ENCODE measurements around the gene NELFCD. TPM values are rescaled to one million over a fixed set of nuclear protein-coding genes. Genes with fewer than 3 reads are reported as not detected.

NELFCD gene
- total and polyA plus RNA-seq, 2 donors from 2014 or later, result 50.2 to 63.4 TPM

GRCh38 chr20:58970146-58970545 lies 10.9 kb upstream of the NELFCD start:
- DNase-seq (no peak), FAIRE-seq (no peak)
- no peaks in the 10 kb centered on the region for H3K27me3 ChIP-seq (ENCODE audit: control insufficient read depth, insufficient read depth, low read length)
- intact Hi-C loops (cut with DNase I), result no loop called here
- TF ChIP-seq, protein P1, sequence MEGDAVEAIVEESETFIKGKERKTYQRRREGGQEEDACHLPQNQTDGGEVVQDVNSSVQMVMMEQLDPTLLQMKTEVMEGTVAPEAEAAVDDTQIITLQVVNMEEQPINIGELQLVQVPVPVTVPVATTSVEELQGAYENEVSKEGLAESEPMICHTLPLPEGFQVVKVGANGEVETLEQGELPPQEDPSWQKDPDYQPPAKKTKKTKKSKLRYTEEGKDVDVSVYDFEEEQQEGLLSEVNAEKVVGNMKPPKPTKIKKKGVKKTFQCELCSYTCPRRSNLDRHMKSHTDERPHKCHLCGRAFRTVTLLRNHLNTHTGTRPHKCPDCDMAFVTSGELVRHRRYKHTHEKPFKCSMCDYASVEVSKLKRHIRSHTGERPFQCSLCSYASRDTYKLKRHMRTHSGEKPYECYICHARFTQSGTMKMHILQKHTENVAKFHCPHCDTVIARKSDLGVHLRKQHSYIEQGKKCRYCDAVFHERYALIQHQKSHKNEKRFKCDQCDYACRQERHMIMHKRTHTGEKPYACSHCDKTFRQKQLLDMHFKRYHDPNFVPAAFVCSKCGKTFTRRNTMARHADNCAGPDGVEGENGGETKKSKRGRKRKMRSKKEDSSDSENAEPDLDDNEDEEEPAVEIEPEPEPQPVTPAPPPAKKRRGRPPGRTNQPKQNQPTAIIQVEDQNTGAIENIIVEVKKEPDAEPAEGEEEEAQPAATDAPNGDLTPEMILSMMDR (IDR thresholded peaks at IDR 0.05; ENCODE audit: borderline replicate concordance, extremely low read depth, insufficient read depth), result no peak
- no peak overlapping the region for H3K9ac ChIP-seq (ENCODE audit: low read length in 3 of 3)
- peaks cover 0 to 5% (median 0%) of the 10 kb centered on the region in 3 donors for H3K9me3 ChIP-seq (ENCODE audit: control insufficient read depth in 2 of 3, insufficient read depth in 1 of 3, low read length in 3 of 3)
- no peaks in the 10 kb centered on the region for H3K36me3 ChIP-seq (ENCODE audit: control insufficient read depth in 2 of 3, insufficient read depth in 3 of 3, low read length in 3 of 3)
- no peak overlapping the region for H3K4me3 ChIP-seq (ENCODE audit: low read length in 3 of 3)
- no peak overlapping the region for H3K27ac ChIP-seq (ENCODE audit: low read depth in 2 of 2, low read length in 2 of 2)
- H3K4me1 ChIP-seq (ENCODE audit: control insufficient read depth in 2 of 3, insufficient read depth in 2 of 3, low read depth in 1 of 3, low read length in 3 of 3), result no peaks in the 10 kb centered on the region

DNA sequence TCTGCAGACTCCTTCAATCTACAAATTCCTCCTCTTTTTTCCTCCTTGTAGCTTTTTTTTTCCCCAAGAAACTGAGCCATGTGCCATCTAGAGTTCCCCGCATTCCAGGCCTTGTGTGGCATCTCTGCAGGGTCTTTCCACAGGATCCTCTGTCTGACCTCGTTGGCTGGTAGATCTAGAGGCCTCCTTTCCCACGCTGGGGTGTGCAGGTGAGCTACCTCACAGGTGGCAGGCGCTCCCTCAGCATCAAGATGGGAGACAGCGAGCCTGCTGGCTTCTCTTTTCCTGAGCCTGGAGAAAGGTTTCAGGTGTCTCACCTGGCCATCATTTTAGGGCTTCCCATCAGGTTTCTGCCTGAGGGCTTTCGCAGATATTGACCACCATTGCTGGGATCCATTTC lies 9.6 kb upstream of the NELFCD start:
- TF ChIP-seq, protein P1 (IDR thresholded peaks at IDR 0.05; ENCODE audit: borderline replicate concordance, extremely low read depth, insufficient read depth), result no peak
- no peak overlapping the region for H3K27ac ChIP-seq (ENCODE audit: low read depth in 2 of 2, low read length in 2 of 2)
- H3K36me3 ChIP-seq (ENCODE audit: control insufficient read depth in 2 of 3, insufficient read depth in 3 of 3, low read length in 3 of 3), result no peaks in the 10 kb centered on the region
- H3K4me1 ChIP-seq (ENCODE audit: control insufficient read depth in 2 of 3, insufficient read depth in 2 of 3, low read depth in 1 of 3, low read length in 3 of 3), result no peaks in the 10 kb centered on the region
- no peak overlapping the region for H3K4me3 ChIP-seq (ENCODE audit: low read length in 3 of 3)
- H3K27me3 ChIP-seq (ENCODE audit: control insufficient read depth, insufficient read depth, low read length), result no peaks in the 10 kb centered on the region
- intact Hi-C loops (cut with DNase I), result no loop called here
- DNase-seq, result no peak
- no peak for FAIRE-seq
- H3K9ac ChIP-seq (ENCODE audit: low read length in 3 of 3), result no peak overlapping the region
- H3K9me3 ChIP-seq (ENCODE audit: control insufficient read depth in 2 of 3, insufficient read depth in 1 of 3, low read length in 3 of 3), result peaks cover 0 to 12% (median 0%) of the 10 kb centered on the region in 3 donors

- H3K27ac ChIP-seq (ENCODE audit: low read depth in 2 of 2, low read length in 2 of 2), result no peak overlapping the region
- H3K36me3 ChIP-seq (ENCODE audit: control insufficient read depth in 2 of 3, insufficient read depth in 3 of 3, low read length in 3 of 3), result no peaks in the 10 kb centered on the region
- TF ChIP-seq, protein P1 (IDR thresholded peaks at IDR 0.05; ENCODE audit: borderline replicate concordance, extremely low read depth, insufficient read depth), result no peak
- intact Hi-C loops (cut with DNase I), result no loop called here
- no peak overlapping the region for H3K9ac ChIP-seq (ENCODE audit: low read length in 3 of 3)
- H3K4me3 ChIP-seq (ENCODE audit: low read length in 3 of 3), result no peak overlapping the region
- peaks cover 0 to 12% (median 0%) of the 10 kb centered on the region in 3 donors for H3K9me3 ChIP-seq (ENCODE audit: control insufficient read depth in 2 of 3, insufficient read depth in 1 of 3, low read length in 3 of 3)
- no peaks in the 10 kb centered on the region for H3K4me1 ChIP-seq (ENCODE audit: control insufficient read depth in 2 of 3, insufficient read depth in 2 of 3, low read depth in 1 of 3, low read length in 3 of 3)
- DNase-seq (no peak), FAIRE-seq (no peak)
- H3K27me3 ChIP-seq (ENCODE audit: control insufficient read depth, insufficient read depth, low read length), result no peaks in the 10 kb centered on the region
Measured at GRCh38 chr20:58973179-58973578, 7.9 kb upstream of the NELFCD start.

GRCh38 chr20:58973866-58974265 lies 7.2 kb upstream of the NELFCD start:
- intact Hi-C loops (cut with DNase I), result no loop called here
- no peak overlapping the region for H3K27ac ChIP-seq (ENCODE audit: low read depth in 2 of 2, low read length in 2 of 2)
- H3K27me3 ChIP-seq (ENCODE audit: control insufficient read depth, insufficient read depth, low read length), result no peaks in the 10 kb centered on the region
- no peak overlapping the region for H3K4me3 ChIP-seq (ENCODE audit: low read length in 3 of 3)
- H3K4me1 ChIP-seq (ENCODE audit: control insufficient read depth in 2 of 3, insufficient read depth in 2 of 3, low read depth in 1 of 3, low read length in 3 of 3), result no peaks in the 10 kb centered on the region
- no peak overlapping the region for H3K9ac ChIP-seq (ENCODE audit: low read length in 3 of 3)
- no peak for DNase-seq
- no peak for FAIRE-seq
- H3K36me3 ChIP-seq (ENCODE audit: control insufficient read depth in 2 of 3, insufficient read depth in 3 of 3, low read length in 3 of 3), result no peaks in the 10 kb centered on the region
- TF ChIP-seq, protein P1 (IDR thresholded peaks at IDR 0.05; ENCODE audit: borderline replicate concordance, extremely low read depth, insufficient read depth), result no peak
- peaks cover 0 to 12% (median 0%) of the 10 kb centered on the region in 3 donors for H3K9me3 ChIP-seq (ENCODE audit: control insufficient read depth in 2 of 3, insufficient read depth in 1 of 3, low read length in 3 of 3)
